H1 (cell line): ENCODE data around the gene RPS6KB2.

Source experiments
- CHD2 ChIP-seq: IDR thresholded peaks from 2 replicates; pipeline ENCODE4 v1.6.1; 2012; ENCODE audit warnings: low read length, improper control_type of control experiment
- CTCF ChIP-seq, 3 experiments: IDR thresholded peaks; 1 replicate in 2 of 3; 2 replicates in 1 of 3; pipeline versions ENCODE4 v1.5.1 to v1.6.1; 2011; ENCODE audit warnings: low read length in 3 of 3, mild to moderate bottlenecking in 3 of 3, inconsistent platforms in 2 of 3, low read depth in 1 of 3, moderate library complexity in 1 of 3; ENCODE audit not compliant: insufficient read depth in 1 of 3; ENCODE audit errors: control extremely low read depth in 1 of 3
- EP300 ChIP-seq, 2 experiments: IDR thresholded peaks; 1 replicate in 1 of 2; 2 replicates in 1 of 2; pipeline ENCODE4 v1.6.1; 2011 to 2012; ENCODE audit warnings: low read depth in 2 of 2, low read length in 2 of 2, mild to moderate bottlenecking in 2 of 2, borderline replicate concordance in 1 of 2, inconsistent platforms in 1 of 2, moderate library complexity in 1 of 2
- GABPA ChIP-seq: IDR thresholded peaks from 2 replicates; pipeline ENCODE4 v1.6.1; 2011; ENCODE audit warnings: mild to moderate bottlenecking, low read length, moderate library complexity, borderline replicate concordance; ENCODE audit not compliant: insufficient read depth
- POLR2A ChIP-seq, 2 experiments: IDR thresholded peaks; 1 replicate in 1 of 2; 2 replicates in 1 of 2; pipeline ENCODE4 v1.6.1; 2011; ENCODE audit warnings: low read depth in 2 of 2, low read length in 2 of 2, mild to moderate bottlenecking in 2 of 2; ENCODE audit errors: control extremely low read depth in 1 of 2
- POLR2AphosphoS5 ChIP-seq: IDR thresholded peaks from 2 replicates; pipeline ENCODE4 v1.6.1; 2011; ENCODE audit warnings: low read depth, low read length
- ZNF274 ChIP-seq: IDR thresholded peaks from 2 replicates; pipeline ENCODE4 v1.7.0; 2012; ENCODE audit warnings: low read length, borderline replicate concordance; ENCODE audit errors: extremely low read depth

DNA sequence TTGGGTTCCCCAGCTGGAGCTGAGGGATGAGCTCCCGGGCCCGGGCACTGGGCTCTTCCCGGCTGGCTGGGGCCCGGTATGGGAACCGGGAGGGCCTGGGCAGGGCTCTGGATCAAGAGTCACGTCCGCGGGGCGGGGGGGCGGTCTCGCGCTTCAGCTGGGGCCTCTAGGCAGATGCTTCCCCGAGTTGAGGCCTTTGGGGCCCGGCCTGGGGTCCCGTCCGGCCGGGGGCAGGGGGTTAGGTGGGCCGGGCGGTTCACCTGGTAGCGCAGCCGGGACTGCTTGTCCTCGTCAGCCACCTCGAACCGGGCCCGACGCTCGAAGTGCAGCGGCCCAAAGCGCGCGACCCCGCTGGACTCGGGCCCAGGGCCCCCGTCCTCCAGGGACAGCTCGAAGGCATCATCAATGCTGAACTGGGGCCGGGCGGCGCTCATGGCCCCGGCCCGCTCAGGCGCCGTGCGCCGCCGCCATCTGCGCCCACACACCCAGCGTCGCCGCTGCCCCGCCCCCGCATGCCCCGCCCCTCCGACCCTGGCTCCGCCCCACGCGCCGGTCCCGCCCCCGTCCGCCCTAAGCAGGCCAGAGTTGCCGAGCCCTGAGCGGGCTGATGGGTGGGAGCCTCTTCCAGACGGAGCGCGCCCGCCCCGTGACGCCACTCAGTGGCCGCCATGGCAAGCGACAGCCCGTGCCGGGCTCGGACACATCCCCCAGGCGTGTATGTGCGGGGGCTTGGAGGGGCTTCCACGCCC, 40.6 kb downstream of the RPS6KB2 start, which contains the start of gene TMEM134:
- 0 out of 2 replicates have a peak, but pooled peaks have one; percentile 43 for TF ChIP-seq GABPA
- TF ChIP-seq CHD2: peak; percentile 47; the same call in 1 of the 2 replicates
- no peak for TF ChIP-seq EP300 (IDR thresholded peaks at IDR 0.05; ENCODE audit: borderline replicate concordance in 1 of 2, low read depth in 2 of 2, low read length in 2 of 2)
- peak; percentile 45 to 63 (median 59) for TF ChIP-seq CTCF (IDR thresholded peaks at IDR 0.05; ENCODE audit: control extremely low read depth in 1 of 3, insufficient read depth in 1 of 3, low read depth in 1 of 3, low read length in 3 of 3)
- TF ChIP-seq ZNF274: no peak
- peak; percentile 72 for TF ChIP-seq POLR2AphosphoS5
- peak; percentile 57 to 84 for TF ChIP-seq POLR2A (IDR thresholded peaks at IDR 0.05; ENCODE audit: control extremely low read depth in 1 of 2, low read depth in 2 of 2, low read length in 2 of 2)
